CD14-positive monocyte (primary cell): Measurements from ENCODE around the gene BSN. TPM values are rescaled to one million over a fixed set of nuclear protein-coding genes. Genes with fewer than 3 reads are reported as not detected.
"Not testable (repeated sequence)": the region's sequence is repeated elsewhere in the genome, so short reads cannot be mapped to it uniquely, and the experiment has no call there.

Experiments used
- DNase-seq, 3 donors: peaks; one replicate each; pipeline ENCODE4 v3.0.0-alpha.2; 2011 to 2022
- H2AFZ ChIP-seq: 2 replicates; pipeline ENCODE4 v1.6.0; 2012; ENCODE audit warnings: mild to moderate bottlenecking, low read depth, low read length, inconsistent platforms; ENCODE audit not compliant: insufficient read depth, poor library complexity, severe bottlenecking
- H3K27ac ChIP-seq, 2 donors: 1 replicate in 1 of 2; 2 replicates in 1 of 2; pipeline ENCODE4 v1.5.1; 2012 to 2013; ENCODE audit warnings: low read length in 2 of 2, control low read depth in 1 of 2, inconsistent platforms in 1 of 2, low read depth in 1 of 2, mild to moderate bottlenecking in 1 of 2
- H3K27me3 ChIP-seq, 2 donors: one replicate each; pipeline versions ENCODE4 v1.6.0 to v1.6.1; 2011 to 2013; ENCODE audit warnings: low read length in 2 of 2; ENCODE audit not compliant: control insufficient read depth in 2 of 2, insufficient read depth in 2 of 2
- H3K36me3 ChIP-seq, 2 donors: replicated peaks in 1 of 2; 1 replicate in 1 of 2; 2 replicates in 1 of 2; pipeline versions ENCODE4 v1.5.1 to v1.6.1; 2012 to 2013; ENCODE audit warnings: low read length in 2 of 2, control low read depth in 1 of 2, inconsistent platforms in 1 of 2, mild to moderate bottlenecking in 1 of 2; ENCODE audit not compliant: insufficient read depth in 2 of 2, control insufficient read depth in 1 of 2
- H3K4me1 ChIP-seq, 2 donors: 1 replicate in 1 of 2; 2 replicates in 1 of 2; pipeline versions ENCODE4 v1.5.1 to v1.6.1; 2012 to 2013; ENCODE audit warnings: low read length in 2 of 2, control low read depth in 1 of 2, inconsistent platforms in 1 of 2, mild to moderate bottlenecking in 1 of 2, moderate library complexity in 1 of 2; ENCODE audit not compliant: insufficient read depth in 2 of 2, control insufficient read depth in 1 of 2
- H3K4me2 ChIP-seq: replicated peaks from 2 replicates; pipeline ENCODE3; 2012; ENCODE audit warnings: low read length, moderate library complexity, mild to moderate bottlenecking; ENCODE audit not compliant: poor library complexity, severe bottlenecking; ENCODE audit errors: extremely low read depth
- H3K4me3 ChIP-seq, 3 experiments: fragments of 200-600 bp in 1 of 3; sonication (generic) in 1 of 3; replicated peaks in 1 of 3; 1 replicate in 2 of 3; 2 replicates in 1 of 3; pipeline ENCODE4 v1.5.1; 2011 to 2013; ENCODE audit warnings: low read length in 3 of 3, mild to moderate bottlenecking in 3 of 3, control low read depth in 2 of 3, low read depth in 2 of 3, inconsistent platforms in 1 of 3, moderate library complexity in 1 of 3
- H3K79me2 ChIP-seq: 2 replicates; pipeline ENCODE4 v1.6.0; 2012; ENCODE audit warnings: mild to moderate bottlenecking, control low read depth, inconsistent platforms, low read length, moderate library complexity; ENCODE audit not compliant: insufficient read depth
- H3K9ac ChIP-seq: 2 replicates; pipeline ENCODE4 v1.6.0; 2017; ENCODE audit warnings: low read length, mild to moderate bottlenecking; ENCODE audit not compliant: insufficient read depth, poor library complexity, severe bottlenecking
- H3K9me3 ChIP-seq, 2 donors: replicated peaks in 1 of 2; 1 replicate in 1 of 2; 2 replicates in 1 of 2; pipeline versions ENCODE4 v1.5.1 to v1.6.1; 2012 to 2013; ENCODE audit warnings: low read length in 2 of 2, control low read depth in 1 of 2; ENCODE audit not compliant: control insufficient read depth in 1 of 2, insufficient read depth in 1 of 2
- H4K20me1 ChIP-seq: 2 replicates; pipeline ENCODE4 v1.6.0; 2012; ENCODE audit warnings: mild to moderate bottlenecking, low read length, control low read depth, moderate library complexity; ENCODE audit not compliant: insufficient read depth
- H3K27ac Mint-ChIP-seq, 7 donors: one replicate each; pipeline ENCODE4 v1.8.0; 2020; ENCODE audit warnings: mild to moderate bottlenecking in 7 of 7, mixed read lengths in 7 of 7, moderate library complexity in 6 of 7, inconsistent platforms in 2 of 7
- H3K27me3 Mint-ChIP-seq, 3 donors: one replicate each; pipeline ENCODE4 v1.8.0; 2021 to 2022; ENCODE audit warnings: low read depth in 3 of 3, mild to moderate bottlenecking in 3 of 3, mixed read lengths in 3 of 3, moderate library complexity in 3 of 3, inconsistent platforms in 1 of 3
- H3K36me3 Mint-ChIP-seq, 2 donors: one replicate each; pipeline ENCODE4 v1.8.0; 2020; ENCODE audit warnings: mixed read lengths in 2 of 2, inconsistent platforms in 1 of 2, mild to moderate bottlenecking in 1 of 2
- H3K4me1 Mint-ChIP-seq: one replicate; pipeline ENCODE4 v1.8.0; 2020; ENCODE audit warnings: mild to moderate bottlenecking, mixed read lengths
- H3K4me3 Mint-ChIP-seq, 2 donors: one replicate each; pipeline ENCODE4 v1.8.0; 2020; ENCODE audit warnings: mild to moderate bottlenecking in 2 of 2, mixed read lengths in 2 of 2, moderate library complexity in 1 of 2
- H3K9me3 Mint-ChIP-seq, 7 donors: one replicate each; pipeline ENCODE4 v1.8.0; 2020 to 2022; ENCODE audit warnings: mixed read lengths in 7 of 7, mild to moderate bottlenecking in 6 of 7, moderate library complexity in 6 of 7, inconsistent platforms in 2 of 7
- CTCF ChIP-seq: fragments of 200-600 bp; IDR thresholded peaks from one replicate; pipeline ENCODE4 v1.8.0; 2022; ENCODE audit warnings: antibody characterized with exemption, mild to moderate bottlenecking
- WGBS: methylation state at CpG from one replicate; pipeline ENCODE4 v1.1.5; 2013; ENCODE audit warnings: missing lambda C conversion rate; ENCODE audit not compliant: insufficient coverage; 5-methylcytosine and 5-hydroxymethylcytosine counted together
- intact Hi-C, 2 donors: fragments of 100-400 bp; cut with micrococcal nuclease; formaldehyde crosslinking; loops; one replicate each; pipeline versions ENCODE4 v1.15.0 to v1.15.1; 2023
- polyA plus RNA-seq, 3 donors: library from polyadenylated mRNA; depleted of rRNA in 1 of 3; unstranded in 2 of 3; stranded (reverse) in 1 of 3; fragments of 300-500 nt in 2 of 3; fragments of >200 nt in 1 of 3; fragmentation: Illumina TruSeq in 2 of 3; gene quantifications; 1 replicate in 2 of 3; 2 replicates in 1 of 3; pipeline ENCODE4 v1.2.3, GENCODE V29; 2012 to 2021

BSN gene
- polyA plus RNA-seq, 3 donors: not detected

DNA sequence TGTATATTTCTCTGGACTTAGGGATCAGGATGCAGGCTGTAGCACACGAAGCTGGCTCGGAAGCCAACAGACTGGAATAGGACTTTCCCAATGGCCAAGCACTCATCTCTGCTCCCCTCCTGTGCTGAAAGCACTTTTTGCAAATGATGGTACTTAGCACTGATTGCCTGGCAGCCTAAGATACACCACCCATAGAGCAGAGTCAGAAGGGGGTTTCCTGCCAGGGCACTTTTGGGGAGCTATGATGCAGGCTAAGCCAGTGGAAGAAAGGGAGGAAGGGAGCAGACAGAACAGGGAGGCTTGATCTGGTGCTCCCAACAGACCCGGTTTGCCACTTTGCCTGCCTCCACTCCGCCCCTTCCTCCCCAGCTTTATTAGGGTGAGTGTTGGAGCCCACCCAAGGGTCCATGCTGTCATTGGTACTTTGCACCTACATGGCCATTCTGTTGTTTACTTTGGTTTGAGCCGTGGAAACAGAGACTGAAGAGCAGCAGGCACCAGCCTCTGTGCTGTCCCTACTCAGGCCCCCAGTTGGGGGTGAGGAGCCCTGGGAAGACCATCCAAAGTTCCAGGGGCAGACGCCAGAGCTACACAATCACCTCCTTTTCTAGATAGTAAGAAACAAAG lies 15.9 kb downstream of the BSN start:
- Histone ChIP-seq H3K4me3 (no peak overlapping the region), H3K79me2 (no peaks in the 10 kb centered on the region), H3K27me3 (no peaks in the 10 kb centered on the region), H3K27ac (no peak overlapping the region), H3K4me2 (no peak overlapping the region), H4K20me1 (no peaks in the 10 kb centered on the region), H3K9me3 (no peaks in the 10 kb centered on the region), H3K9ac (no peak overlapping the region), H3K36me3 (no peaks in the 10 kb centered on the region), H3K4me1 (no peaks in the 10 kb centered on the region), H2AFZ (no peak overlapping the region)
- Mint-ChIP-seq H3K27ac (no peak overlapping the region), H3K4me1 (no peaks in the 10 kb centered on the region), H3K36me3 (no peaks in the 10 kb centered on the region), H3K9me3 (no peaks in the 10 kb centered on the region), H3K27me3 (peaks cover 3 to 8% (median 8%) of the 10 kb centered on the region in 3 donors), H3K4me3 (no peak overlapping the region)
- DNase-seq: no peak
- no peak for TF ChIP-seq CTCF
- 100% methylated on average over 5 of the region's 6 CpGs for WGBS
- intact Hi-C loops: no loop called here

DNA sequence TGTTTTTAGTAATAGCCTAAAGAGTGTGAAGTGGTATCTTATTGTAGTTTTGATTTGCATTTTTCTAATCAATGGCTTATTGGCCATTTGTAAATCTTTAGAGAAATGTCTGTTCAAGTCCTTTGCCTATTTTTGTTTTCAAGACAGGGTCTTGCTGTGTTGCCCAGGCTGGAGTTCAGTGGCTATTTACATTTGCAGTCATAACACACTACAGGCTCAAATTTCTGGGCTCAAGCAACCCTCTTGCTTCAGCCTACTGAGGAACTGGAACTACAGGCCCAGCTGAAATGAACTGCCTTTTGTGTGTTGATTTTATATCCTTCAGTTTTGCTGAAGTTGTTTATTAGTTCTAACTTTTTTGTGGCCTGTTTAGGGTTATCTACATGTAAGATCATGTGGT lies 27.9 kb downstream of the BSN start:
- Histone ChIP-seq H3K79me2 (no peaks in the 10 kb centered on the region), H3K4me3 (no peak overlapping the region), H3K4me2 (no peak overlapping the region), H3K9ac (no peak overlapping the region), H2AFZ (no peak overlapping the region), H3K27me3 (no peaks in the 10 kb centered on the region), H3K4me1 (no peaks in the 10 kb centered on the region), H3K36me3 (no peaks in the 10 kb centered on the region), H4K20me1 (no peaks in the 10 kb centered on the region), H3K27ac (no peak overlapping the region), H3K9me3 (no peaks in the 10 kb centered on the region)
- Mint-ChIP-seq H3K27ac (no peak overlapping the region), H3K36me3 (no peaks in the 10 kb centered on the region), H3K27me3 (peaks cover 4 to 14% (median 4%) of the 10 kb centered on the region in 3 donors), H3K4me1 (no peaks in the 10 kb centered on the region), H3K9me3 (peaks cover 0 to 3% (median 0%) of the 10 kb centered on the region in 7 donors), H3K4me3 (no peak overlapping the region)
- DNase-seq: no peak
- no peak for TF ChIP-seq CTCF
- intact Hi-C loops: no loop called here

GRCh38 chr3:49585261-49585755 lies 31.0 kb downstream of the BSN start:
- H3K36me3 ChIP-seq, H3K4me1 Mint-ChIP-seq, H3K4me3 ChIP-seq, H3K79me2 ChIP-seq, H3K9ac ChIP-seq, DNase-seq, H3K27ac ChIP-seq, H3K4me2 ChIP-seq, H3K4me1 ChIP-seq, H3K36me3 Mint-ChIP-seq, intact Hi-C loops, H3K4me3 Mint-ChIP-seq, H4K20me1 ChIP-seq, H2AFZ ChIP-seq, H3K9me3 ChIP-seq, H3K27me3 ChIP-seq, H3K9me3 Mint-ChIP-seq: not testable (repeated sequence)
- Mint-ChIP-seq H3K27me3 (peaks cover 5 to 11% (median 6%) of the 10 kb centered on the region in 3 donors), H3K27ac (peak overlapping the region in 1 of 7 donors; percentile 67)
- 96% methylated on average over 16 of the region's 20 CpGs for WGBS
